ENCODE data around the gene ZNF438.
"Not testable (repeated sequence)": the region's sequence is repeated elsewhere in the genome, so short reads cannot be mapped to it uniquely, and the experiment has no call there.

The ZNF438 gene

DNA sequence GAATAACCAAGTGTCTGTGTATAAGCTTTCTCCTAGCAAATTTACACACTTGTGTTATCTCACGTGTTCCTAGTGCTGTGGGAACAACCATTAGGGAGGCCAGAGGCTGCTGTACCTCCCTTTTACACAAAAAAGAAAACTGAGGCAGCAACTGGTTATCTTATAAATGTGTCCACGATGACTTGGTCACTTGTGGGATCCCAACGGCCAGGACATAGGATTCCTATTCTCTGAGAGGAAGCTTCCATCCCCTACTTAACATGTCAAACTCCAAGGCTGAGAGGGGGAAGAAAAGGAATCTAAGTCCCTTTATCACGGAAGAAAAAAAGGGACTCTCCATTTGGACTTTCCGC lies 484 bp downstream of the ZNF438 start:
- H3K4me3 ChIP-seq (ENCODE audit: low read length) = peak overlapping the region; percentile 74; the same call in 1 of the 2 replicates
- DNase-seq (ENCODE audit: low read depth, low spot score) = no peak
- H3K27ac ChIP-seq (ENCODE audit: low read length) = no peak overlapping the region
- H3K36me3 ChIP-seq (ENCODE audit: control insufficient read depth, insufficient read depth, low read length) = no peaks in the 10 kb centered on the region
- WGBS (ENCODE audit: insufficient coverage, insufficient read length) = no CpG with 5 or more reads among the region's 5 CpGs
- H3K4me1 ChIP-seq (ENCODE audit: control insufficient read depth, insufficient read depth, low read length) = peaks cover 1% of the 10 kb centered on the region; the same call in 1 of the 2 replicates
- no peaks in the 10 kb centered on the region for H3K27me3 ChIP-seq (ENCODE audit: control insufficient read depth, insufficient read depth, low read length)
- H3K9me3 ChIP-seq (ENCODE audit: control insufficient read depth, insufficient read depth, low read length) = no peaks in the 10 kb centered on the region

DNA sequence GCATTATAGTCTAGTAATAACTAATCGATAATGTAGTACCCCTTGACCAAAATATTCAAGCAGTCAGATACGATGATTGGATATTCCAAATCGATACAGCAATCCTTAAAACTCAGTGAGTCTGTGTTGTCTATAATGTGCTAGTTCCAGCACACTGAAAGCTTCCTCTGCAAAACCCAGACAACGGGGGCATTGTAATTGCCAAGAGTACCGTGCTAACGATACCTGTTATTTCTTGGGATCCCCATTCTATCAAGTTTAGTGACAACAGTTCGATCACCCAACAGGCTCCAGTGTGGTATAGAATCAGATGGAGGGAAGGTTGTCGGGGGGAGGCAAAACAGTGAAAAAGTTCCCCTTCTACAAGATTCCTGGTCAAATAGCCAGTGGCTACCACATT lies 865 bp downstream of the ZNF438 start:
- H3K4me3 ChIP-seq (ENCODE audit: low read length) = no peak overlapping the region
- H3K27ac ChIP-seq (ENCODE audit: low read length) = no peak overlapping the region
- no peaks in the 10 kb centered on the region for H3K27me3 ChIP-seq (ENCODE audit: control insufficient read depth, insufficient read depth, low read length)
- peaks cover 1% of the 10 kb centered on the region; the same call in 1 of the 2 replicates for H3K4me1 ChIP-seq (ENCODE audit: control insufficient read depth, insufficient read depth, low read length)
- no CpG with 5 or more reads among the region's 8 CpGs for WGBS (ENCODE audit: insufficient coverage, insufficient read length)
- DNase-seq (ENCODE audit: low read depth, low spot score) = no peak
- no peaks in the 10 kb centered on the region for H3K36me3 ChIP-seq (ENCODE audit: control insufficient read depth, insufficient read depth, low read length)
- H3K9me3 ChIP-seq (ENCODE audit: control insufficient read depth, insufficient read depth, low read length) = no peaks in the 10 kb centered on the region

DNA sequence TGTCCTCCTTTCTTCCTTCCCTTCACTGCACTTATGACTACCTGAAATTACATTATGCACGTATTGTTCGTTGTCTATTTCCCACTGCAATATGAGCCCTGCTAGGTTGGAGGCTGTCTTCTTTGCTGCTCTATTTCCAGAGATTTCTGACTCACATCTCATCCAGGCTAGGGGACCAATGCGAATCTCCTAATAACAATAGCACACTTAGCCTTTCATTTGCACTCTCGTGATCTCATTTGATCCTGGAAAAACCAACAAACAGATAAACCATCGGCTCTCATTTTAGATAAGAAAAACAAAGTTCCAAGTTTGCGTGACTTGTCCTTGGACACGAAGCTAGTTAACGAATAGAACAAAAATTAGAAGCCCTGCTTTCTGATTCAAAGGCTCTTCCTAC lies 1.4 kb downstream of the ZNF438 start:
- peaks cover 1% of the 10 kb centered on the region; the same call in 1 of the 2 replicates for H3K4me1 ChIP-seq (ENCODE audit: control insufficient read depth, insufficient read depth, low read length)
- DNase-seq (ENCODE audit: low read depth, low spot score) = no peak
- WGBS (ENCODE audit: insufficient coverage, insufficient read length) = no CpG with 5 or more reads among the region's 8 CpGs
- no peaks in the 10 kb centered on the region for H3K27me3 ChIP-seq (ENCODE audit: control insufficient read depth, insufficient read depth, low read length)
- H3K27ac ChIP-seq (ENCODE audit: low read length) = no peak overlapping the region
- H3K36me3 ChIP-seq (ENCODE audit: control insufficient read depth, insufficient read depth, low read length) = no peaks in the 10 kb centered on the region
- H3K9me3 ChIP-seq (ENCODE audit: control insufficient read depth, insufficient read depth, low read length) = no peaks in the 10 kb centered on the region
- no peak overlapping the region for H3K4me3 ChIP-seq (ENCODE audit: low read length)

DNA sequence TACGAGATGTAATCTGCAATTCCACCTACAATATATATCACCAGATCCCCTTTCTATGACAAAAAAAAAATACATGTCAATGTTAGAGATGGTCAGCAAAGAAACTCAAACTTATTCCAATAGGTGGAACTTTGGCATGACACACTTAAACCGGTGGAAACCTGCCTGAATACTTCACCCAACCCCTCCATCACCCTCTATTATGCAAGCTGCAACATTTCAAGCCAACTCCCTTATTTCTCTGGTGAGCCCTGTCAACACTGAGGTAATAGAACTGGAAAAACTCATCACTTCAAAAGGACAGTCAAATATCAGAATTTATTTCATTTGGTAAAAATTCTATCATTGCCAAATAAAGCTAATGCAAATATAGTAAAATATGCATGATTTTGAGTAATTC lies 3.6 kb downstream of the ZNF438 start:
- Histone ChIP-seq H3K4me1 (ENCODE audit: control insufficient read depth, insufficient read depth, low read length) (peaks cover 1% of the 10 kb centered on the region; the same call in 1 of the 2 replicates), H3K27ac (ENCODE audit: low read length) (no peak overlapping the region), H3K4me3 (ENCODE audit: low read length) (no peak overlapping the region), H3K36me3 (ENCODE audit: control insufficient read depth, insufficient read depth, low read length) (no peaks in the 10 kb centered on the region), H3K27me3 (ENCODE audit: control insufficient read depth, insufficient read depth, low read length) (no peaks in the 10 kb centered on the region), H3K9me3 (ENCODE audit: control insufficient read depth, insufficient read depth, low read length) (no peaks in the 10 kb centered on the region)
- DNase-seq (ENCODE audit: low read depth, low spot score) = no peak
- WGBS (ENCODE audit: insufficient coverage, insufficient read length) = no CpG with 5 or more reads among the region's 2 CpGs

DNA sequence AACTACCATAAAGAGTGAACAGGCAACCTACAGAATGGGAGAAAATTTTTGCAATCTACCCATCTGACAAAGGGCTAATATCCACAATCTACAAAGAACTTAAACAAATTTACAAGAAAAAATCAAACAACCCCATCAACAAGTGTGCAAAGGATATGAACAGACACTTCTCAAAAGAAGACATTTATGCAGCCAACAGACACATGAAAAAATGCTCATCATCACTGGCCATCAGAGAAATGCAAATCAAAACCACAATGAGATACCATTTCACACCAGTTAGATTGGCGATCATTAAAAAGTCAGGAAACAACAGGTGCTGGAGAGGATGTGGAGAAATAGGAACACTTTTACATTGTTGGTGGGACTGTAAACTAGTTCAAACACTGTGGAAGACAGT lies 5.4 kb downstream of the ZNF438 start:
- H3K27ac ChIP-seq (ENCODE audit: low read length); DNase-seq (ENCODE audit: low read depth, low spot score); H3K36me3 ChIP-seq (ENCODE audit: control insufficient read depth, insufficient read depth, low read length); H3K9me3 ChIP-seq (ENCODE audit: control insufficient read depth, insufficient read depth, low read length); H3K27me3 ChIP-seq (ENCODE audit: control insufficient read depth, insufficient read depth, low read length); H3K4me3 ChIP-seq (ENCODE audit: low read length); H3K4me1 ChIP-seq (ENCODE audit: control insufficient read depth, insufficient read depth, low read length): not testable (repeated sequence)
- no CpG with 5 or more reads among the region's 1 CpG for WGBS (ENCODE audit: insufficient coverage, insufficient read length)

DNA sequence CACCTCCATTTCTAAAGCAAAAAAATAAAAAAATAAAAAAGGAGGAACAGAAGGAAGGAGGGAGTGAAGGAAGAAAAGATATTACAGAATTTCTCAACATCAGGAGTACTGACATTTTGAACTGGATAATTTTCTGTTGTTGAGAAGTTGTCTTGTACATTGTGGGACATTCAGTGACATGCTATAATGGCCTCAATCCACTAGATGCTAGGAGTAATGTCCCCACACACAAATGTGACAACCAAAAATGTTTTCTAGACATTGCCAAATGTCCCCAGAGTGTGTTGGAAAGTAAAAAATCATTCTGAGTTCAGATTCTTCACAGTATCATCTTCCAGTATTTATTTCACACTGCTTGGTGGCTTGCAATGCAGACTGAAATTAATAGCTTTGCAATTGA lies 6.5 kb downstream of the ZNF438 start:
- DNase-seq (ENCODE audit: low read depth, low spot score) = no peak
- H3K27me3 ChIP-seq (ENCODE audit: control insufficient read depth, insufficient read depth, low read length) = no peaks in the 10 kb centered on the region
- no peaks in the 10 kb centered on the region for H3K36me3 ChIP-seq (ENCODE audit: control insufficient read depth, insufficient read depth, low read length)
- H3K9me3 ChIP-seq (ENCODE audit: control insufficient read depth, insufficient read depth, low read length) = no peaks in the 10 kb centered on the region
- no peaks in the 10 kb centered on the region for H3K4me1 ChIP-seq (ENCODE audit: control insufficient read depth, insufficient read depth, low read length)
- no peak overlapping the region for H3K4me3 ChIP-seq (ENCODE audit: low read length)
- H3K27ac ChIP-seq (ENCODE audit: low read length) = no peak overlapping the region

DNA sequence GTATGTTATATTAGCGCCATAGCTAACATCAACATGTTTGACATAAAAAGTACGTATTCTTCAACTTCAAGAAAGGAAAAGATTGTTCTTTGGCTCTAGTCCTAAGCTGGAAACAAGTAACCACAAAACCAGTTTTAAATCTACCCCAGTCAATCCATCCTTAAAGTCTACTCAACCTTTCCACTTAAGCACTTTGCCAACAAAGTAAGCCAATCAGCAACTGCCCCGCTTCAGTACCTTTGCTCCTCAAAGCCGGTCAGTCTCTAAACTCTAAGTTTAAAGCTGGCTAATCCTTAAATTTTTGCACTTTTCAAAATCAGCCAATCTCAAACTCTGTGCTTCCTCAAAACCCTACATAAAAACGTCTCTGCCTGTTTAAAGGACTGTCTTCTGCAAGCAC lies 8.1 kb downstream of the ZNF438 start:
- Histone ChIP-seq H3K36me3 (ENCODE audit: control insufficient read depth, insufficient read depth, low read length) (no peaks in the 10 kb centered on the region), H3K27me3 (ENCODE audit: control insufficient read depth, insufficient read depth, low read length) (no peaks in the 10 kb centered on the region), H3K4me1 (ENCODE audit: control insufficient read depth, insufficient read depth, low read length) (no peaks in the 10 kb centered on the region), H3K9me3 (ENCODE audit: control insufficient read depth, insufficient read depth, low read length) (no peaks in the 10 kb centered on the region), H3K4me3 (ENCODE audit: low read length) (no peak overlapping the region), H3K27ac (ENCODE audit: low read length) (no peak overlapping the region)
- WGBS (ENCODE audit: insufficient coverage, insufficient read length) = no CpG with 5 or more reads among the region's 5 CpGs
- no peak for DNase-seq (ENCODE audit: low read depth, low spot score)

DNA sequence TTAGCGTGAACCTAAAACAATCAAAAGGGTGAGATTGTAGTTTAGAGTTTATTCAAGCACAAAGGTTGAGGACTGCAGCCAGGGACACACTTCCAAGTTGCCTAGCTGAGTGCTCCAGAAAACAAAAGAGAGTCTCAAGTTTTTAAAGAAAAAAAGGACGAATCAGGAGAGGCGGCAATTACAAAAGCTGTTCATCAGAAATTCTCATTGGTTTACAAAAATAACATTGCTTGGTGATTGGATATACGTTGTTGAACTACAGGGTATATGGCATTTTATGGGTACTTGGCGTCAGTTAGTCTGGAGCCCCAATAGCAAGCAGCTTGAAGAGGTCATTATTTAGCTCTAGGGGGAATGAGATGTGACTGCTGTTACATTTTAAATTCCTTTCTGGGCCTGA lies 11.5 kb downstream of the ZNF438 start:
- no peak overlapping the region for H3K27ac ChIP-seq (ENCODE audit: low read length)
- H3K9me3 ChIP-seq (ENCODE audit: control insufficient read depth, insufficient read depth, low read length) = no peaks in the 10 kb centered on the region
- DNase-seq (ENCODE audit: low read depth, low spot score) = no peak
- H3K36me3 ChIP-seq (ENCODE audit: control insufficient read depth, insufficient read depth, low read length) = no peaks in the 10 kb centered on the region
- WGBS (ENCODE audit: insufficient coverage, insufficient read length) = no CpG with 5 or more reads among the region's 5 CpGs
- no peak overlapping the region for H3K4me3 ChIP-seq (ENCODE audit: low read length)
- no peaks in the 10 kb centered on the region for H3K27me3 ChIP-seq (ENCODE audit: control insufficient read depth, insufficient read depth, low read length)
- no peaks in the 10 kb centered on the region for H3K4me1 ChIP-seq (ENCODE audit: control insufficient read depth, insufficient read depth, low read length)

DNA sequence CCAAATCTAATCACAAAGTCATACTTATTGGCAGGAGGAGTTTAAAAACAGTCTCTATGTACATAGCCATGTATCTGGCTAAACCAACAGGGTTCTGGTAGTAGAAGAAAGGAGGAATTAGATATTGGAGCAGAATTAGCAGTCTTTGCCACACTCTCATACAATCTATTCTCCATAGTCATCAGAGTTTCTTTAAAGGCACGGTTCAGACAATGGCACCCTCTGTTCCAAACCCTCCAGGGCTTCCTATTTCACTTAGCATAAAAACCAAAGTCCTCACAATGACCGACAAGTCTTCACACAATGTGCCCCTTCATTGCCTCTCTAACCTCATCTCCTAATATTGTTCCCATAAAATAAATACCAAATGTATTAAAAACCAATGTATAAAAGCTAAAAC lies 12.7 kb downstream of the ZNF438 start:
- Histone ChIP-seq H3K27ac (ENCODE audit: low read length) (no peak overlapping the region), H3K4me3 (ENCODE audit: low read length) (no peak overlapping the region), H3K36me3 (ENCODE audit: control insufficient read depth, insufficient read depth, low read length) (no peaks in the 10 kb centered on the region), H3K4me1 (ENCODE audit: control insufficient read depth, insufficient read depth, low read length) (no peaks in the 10 kb centered on the region), H3K9me3 (ENCODE audit: control insufficient read depth, insufficient read depth, low read length) (no peaks in the 10 kb centered on the region), H3K27me3 (ENCODE audit: control insufficient read depth, insufficient read depth, low read length) (no peaks in the 10 kb centered on the region)
- no CpG with 5 or more reads among the region's 2 CpGs for WGBS (ENCODE audit: insufficient coverage, insufficient read length)
- no peak for DNase-seq (ENCODE audit: low read depth, low spot score)

DNA sequence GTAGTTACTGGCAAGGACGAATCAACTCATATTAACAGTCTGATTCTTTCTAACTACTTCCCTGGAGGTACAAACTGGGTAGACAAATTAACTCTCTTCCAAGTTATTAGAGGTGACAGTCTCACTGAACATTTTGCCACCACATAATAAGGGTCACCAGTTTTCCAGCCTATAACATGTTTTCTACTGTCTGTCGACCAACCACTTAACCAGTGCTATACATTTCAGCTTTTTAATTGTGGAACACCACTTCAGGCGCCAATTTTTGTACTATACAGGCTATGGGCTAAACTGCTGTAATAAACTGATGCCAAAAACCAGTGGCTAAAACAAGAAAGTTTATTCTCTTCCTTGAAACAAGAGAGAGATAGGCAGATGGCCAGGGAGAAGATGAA lies 13.3 kb downstream of the ZNF438 start:
- no peak for DNase-seq (ENCODE audit: low read depth, low spot score)
- WGBS (ENCODE audit: insufficient coverage, insufficient read length) = no CpG with 5 or more reads among the region's 3 CpGs

DNA sequence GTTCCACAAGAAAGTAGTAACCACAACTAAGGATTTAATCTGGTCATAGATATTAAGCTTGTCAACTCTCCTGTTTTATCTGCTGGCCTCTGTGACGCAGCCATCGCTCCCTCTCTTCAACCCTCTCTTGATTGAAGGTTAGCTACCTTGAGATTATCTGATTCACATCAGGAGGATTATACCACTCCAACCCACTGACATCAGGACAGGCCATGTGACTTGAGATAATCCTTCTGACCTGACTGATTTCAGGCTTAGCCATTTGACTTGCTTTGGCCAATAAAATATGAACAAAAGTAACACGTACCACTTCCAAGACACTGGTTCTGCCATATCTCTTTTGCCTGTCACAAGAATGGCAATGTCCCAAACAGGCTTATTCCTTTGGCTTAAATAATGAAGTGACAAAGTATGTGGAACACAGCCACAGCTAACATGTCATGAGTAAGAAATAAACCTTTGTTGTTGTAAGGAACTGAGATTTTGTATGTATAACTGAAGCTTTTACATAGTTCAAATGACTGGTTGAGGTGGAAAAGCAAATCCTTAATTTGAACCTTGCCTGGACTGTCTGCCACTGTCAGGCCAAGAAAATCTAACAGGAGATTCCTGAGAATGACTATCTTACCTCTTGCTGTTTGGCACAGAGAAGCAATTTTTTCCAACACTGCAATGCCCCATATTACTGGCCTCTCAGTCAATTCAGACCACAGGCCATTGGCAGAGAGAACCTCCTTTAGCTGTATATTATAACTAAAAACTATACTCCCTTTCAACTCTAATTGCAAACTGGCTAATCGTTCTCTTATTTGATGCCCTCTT lies 13.9 kb downstream of the ZNF438 start:
- Histone ChIP-seq H3K36me3 (ENCODE audit: control insufficient read depth, insufficient read depth, low read length) (no peaks in the 10 kb centered on the region), H3K4me1 (ENCODE audit: control insufficient read depth, insufficient read depth, low read length) (no peaks in the 10 kb centered on the region), H3K27ac (ENCODE audit: low read length) (no peak overlapping the region), H3K9me3 (ENCODE audit: control insufficient read depth, insufficient read depth, low read length) (no peaks in the 10 kb centered on the region), H3K27me3 (ENCODE audit: control insufficient read depth, insufficient read depth, low read length) (no peaks in the 10 kb centered on the region), H3K4me3 (ENCODE audit: low read length) (no peak overlapping the region)
- WGBS (ENCODE audit: insufficient coverage, insufficient read length) = no CpG with 5 or more reads among the region's 4 CpGs
- DNase-seq (ENCODE audit: low read depth, low spot score) = no peak

More for the DNA sequence above, 13.3 kb downstream of the ZNF438 start:
- Histone ChIP-seq H3K27me3 (ENCODE audit: control insufficient read depth, insufficient read depth, low read length) (no peaks in the 10 kb centered on the region), H3K9me3 (ENCODE audit: control insufficient read depth, insufficient read depth, low read length) (no peaks in the 10 kb centered on the region), H3K27ac (ENCODE audit: low read length) (no peak overlapping the region), H3K36me3 (ENCODE audit: control insufficient read depth, insufficient read depth, low read length) (no peaks in the 10 kb centered on the region), H3K4me1 (ENCODE audit: control insufficient read depth, insufficient read depth, low read length) (no peaks in the 10 kb centered on the region), H3K4me3 (ENCODE audit: low read length) (no peak overlapping the region)

All from iPS DF 6.9 (cell line).